Vagina (tissue), 2 donors: ENCODE measurements around the gene ELMO2.

Source experiments
- CTCF ChIP-seq, 3 experiments: fragments of 450-650 bp in 2 of 3; fragments of 200-600 bp in 1 of 3; sonication (generic) in 1 of 3; IDR thresholded peaks; one replicate each; pipeline ENCODE4 v1.5.1; 2017 to 2019; ENCODE audit warnings: antibody characterized with exemption in 3 of 3, mild to moderate bottlenecking in 2 of 3, moderate library complexity in 2 of 3
- POLR2A ChIP-seq, 2 donors: fragments of 450-650 bp; IDR thresholded peaks; one replicate each; pipeline ENCODE4 v1.6.1; 2017; ENCODE audit warnings: antibody characterized with exemption in 2 of 2, mild to moderate bottlenecking in 2 of 2, moderate library complexity in 2 of 2

GRCh38 chr20:46343348-46343974 is 63.0 kb downstream of the ELMO2 start:
- TF ChIP-seq POLR2A (IDR thresholded peaks at IDR 0.05) (no peak), CTCF (IDR thresholded peaks at IDR 0.05) (no peak)
